WERI-Rb-1 (cell line): ENCODE measurements around the gene TEX13C.

Experiments
- DNase-seq: peaks from one replicate; pipeline ENCODE4 v3.0.0-alpha.2; 2020
- H3K27ac ChIP-seq: fragments of 250-450 bp; sonication (Bioruptor Pico); 2 replicates; pipeline ENCODE4 v1.5.1; 2020; ENCODE audit warnings: mild to moderate bottlenecking, moderate library complexity
- H3K27me3 ChIP-seq: fragments of 250-450 bp; sonication (Bioruptor Pico); 2 replicates; pipeline ENCODE4 v1.5.1; 2021; ENCODE audit warnings: mild to moderate bottlenecking, low read depth, moderate library complexity; ENCODE audit not compliant: insufficient read depth, severe bottlenecking
- H3K36me3 ChIP-seq: fragments of 250-450 bp; sonication (Bioruptor Pico); 2 replicates; pipeline ENCODE4 v1.5.1; 2020; ENCODE audit warnings: mild to moderate bottlenecking, moderate library complexity
- H3K4me3 ChIP-seq: 2 replicates; pipeline ENCODE4 v1.5.1; 2011; ENCODE audit warnings: low read depth, mild to moderate bottlenecking, control low read depth, low read length
- H3K9me3 ChIP-seq: fragments of 250-450 bp; sonication (Bioruptor Pico); 2 replicates; pipeline ENCODE4 v1.5.1; 2021; ENCODE audit warnings: mild to moderate bottlenecking, moderate library complexity; ENCODE audit not compliant: severe bottlenecking
- CTCF ChIP-seq: IDR thresholded peaks from 2 replicates; pipeline ENCODE4 v1.5.1; 2011; ENCODE audit warnings: low read depth, mild to moderate bottlenecking, control low read depth, inconsistent platforms, low read length

The TEX13C gene

DNA sequence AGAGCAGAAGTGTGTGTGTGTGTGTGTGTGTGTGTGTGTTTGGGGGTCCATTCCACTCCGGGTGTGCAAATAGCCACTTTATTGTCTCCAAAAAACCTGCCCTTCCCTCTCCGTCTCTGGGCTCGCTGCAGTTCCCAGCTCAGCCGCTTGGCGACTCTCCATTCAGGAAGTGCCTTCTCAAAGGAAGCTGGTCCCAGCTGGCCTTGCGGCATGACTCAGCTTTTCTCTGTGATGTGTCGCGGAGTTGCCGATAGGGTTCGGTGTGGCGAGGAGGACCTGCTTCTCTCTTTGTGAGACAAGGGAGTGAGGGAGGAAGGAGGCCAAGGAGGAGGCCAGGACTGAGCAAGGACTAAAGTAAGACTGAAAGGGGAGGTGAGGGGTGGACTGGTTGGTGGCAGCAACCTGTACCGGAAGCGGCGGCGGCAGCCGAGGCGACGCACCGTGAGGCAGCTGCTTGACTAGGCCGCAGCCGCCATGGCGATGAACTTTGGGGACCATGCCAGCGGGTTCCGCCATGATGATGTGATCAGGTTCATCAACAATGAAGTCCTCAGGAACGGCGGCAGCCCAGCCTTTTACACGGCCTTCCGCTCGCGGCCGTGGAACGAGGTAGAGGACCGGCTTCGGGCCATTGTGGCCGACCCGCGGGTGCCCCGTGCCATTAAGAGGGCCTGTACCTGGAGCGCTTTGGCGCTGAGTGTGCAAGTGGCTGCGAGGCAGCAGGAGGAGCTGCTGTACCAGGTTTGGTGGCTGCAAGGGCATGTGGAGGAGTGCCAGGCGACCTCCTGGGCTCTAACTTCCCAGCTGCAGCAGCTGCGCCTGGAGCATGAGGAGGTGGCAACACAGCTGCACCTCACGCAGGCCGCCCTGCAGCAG, at the start of gene TEX13C:
TEX13C (plus strand) TSS at position 226 of the 876 bp plus-strand sequence; CDS start at position 475, 249 bp downstream.
- Histone ChIP-seq H3K27me3 (peaks cover 33% of the 10 kb centered on the region), H3K9me3 (no peaks in the 10 kb centered on the region), H3K36me3 (no peaks in the 10 kb centered on the region), H3K27ac (no peak within 1 kb of the TSS), H3K4me3 (no peak within 1 kb of the TSS)
- DNase-seq = no peak
- no peak for TF ChIP-seq CTCF

- Histone ChIP-seq H3K4me3 (no peak overlapping the region), H3K9me3 (no peaks in the 10 kb centered on the region), H3K36me3 (no peaks in the 10 kb centered on the region), H3K27me3 (peaks cover 26% of the 10 kb centered on the region), H3K27ac (no peak overlapping the region)
- no peak for DNase-seq
- no peak for TF ChIP-seq CTCF
These were observed 32.4 kb upstream of the TEX13C start for GRCh38 chrX:125287282-125287681.

GRCh38 chrX:125288343-125288742, 31.3 kb upstream of the TEX13C start:
- Histone ChIP-seq H3K4me3 (no peak overlapping the region), H3K27me3 (peaks cover 31% of the 10 kb centered on the region), H3K27ac (no peak overlapping the region), H3K9me3 (no peaks in the 10 kb centered on the region), H3K36me3 (no peaks in the 10 kb centered on the region)
- TF ChIP-seq CTCF = no peak
- DNase-seq = no peak

DNA sequence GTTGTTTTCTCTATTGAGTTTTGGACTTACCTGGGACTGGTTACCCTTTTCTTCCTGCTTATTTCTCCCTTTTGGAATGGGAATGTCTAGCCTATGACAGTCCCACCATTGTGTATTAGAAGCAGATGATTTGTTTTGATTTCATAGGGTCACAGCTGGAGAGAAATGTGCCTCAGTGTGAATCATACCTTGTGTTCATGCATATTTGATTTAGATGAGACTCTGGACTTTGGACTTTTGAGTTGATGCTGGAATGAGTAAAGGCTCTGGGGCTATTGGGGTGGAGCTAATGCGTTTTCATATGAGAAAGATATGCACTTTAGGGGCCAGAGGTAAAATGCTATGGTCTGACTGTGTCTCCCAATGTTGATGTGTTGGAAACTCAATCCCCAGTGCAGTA, 30.5 kb upstream of the TEX13C start:
- no peak for DNase-seq
- no peaks in the 10 kb centered on the region for H3K9me3 ChIP-seq
- no peak overlapping the region for H3K4me3 ChIP-seq
- no peak for TF ChIP-seq CTCF
- no peak overlapping the region for H3K27ac ChIP-seq
- H3K27me3 ChIP-seq = peaks cover 31% of the 10 kb centered on the region
- no peaks in the 10 kb centered on the region for H3K36me3 ChIP-seq

DNA sequence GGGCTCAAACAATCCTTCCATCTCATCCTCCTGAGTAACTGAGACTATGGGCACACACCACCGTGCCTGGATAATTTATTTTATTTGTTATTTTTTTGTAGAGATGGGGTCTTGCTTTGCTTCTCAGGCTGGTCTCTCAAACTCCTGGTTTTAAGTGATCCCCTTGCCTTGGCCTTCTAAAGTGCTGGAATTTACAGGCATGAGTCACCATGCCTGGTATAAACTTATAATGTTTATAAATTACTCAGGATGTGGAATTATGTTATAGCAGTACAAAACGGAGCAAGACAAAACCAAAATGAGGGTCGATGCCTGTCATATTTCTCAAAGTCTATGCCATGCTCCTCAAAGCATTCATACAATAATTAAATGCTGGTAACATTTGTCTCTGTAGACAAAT, 29.8 kb upstream of the TEX13C start:
- Histone ChIP-seq H3K36me3 (no peaks in the 10 kb centered on the region), H3K27ac (no peak overlapping the region), H3K9me3 (no peaks in the 10 kb centered on the region), H3K27me3 (peaks cover 33% of the 10 kb centered on the region), H3K4me3 (no peak overlapping the region)
- no peak for TF ChIP-seq CTCF
- no peak for DNase-seq
